CD14-positive monocyte (primary cell): ENCODE data around the gene TMEM19. TPM values are rescaled to one million over a fixed set of nuclear protein-coding genes. Genes with fewer than 3 reads are reported as not detected.

Experiments used
- DNase-seq, 3 donors: peaks; one replicate each; pipeline ENCODE4 v3.0.0-alpha.2; 2011 to 2022
- H2AFZ ChIP-seq: 2 replicates; pipeline ENCODE4 v1.6.0; 2012; ENCODE audit warnings: mild to moderate bottlenecking, low read depth, low read length, inconsistent platforms; ENCODE audit not compliant: insufficient read depth, poor library complexity, severe bottlenecking
- H3K27ac ChIP-seq, 2 donors: 1 replicate in 1 of 2; 2 replicates in 1 of 2; pipeline ENCODE4 v1.5.1; 2012 to 2013; ENCODE audit warnings: low read length in 2 of 2, control low read depth in 1 of 2, inconsistent platforms in 1 of 2, low read depth in 1 of 2, mild to moderate bottlenecking in 1 of 2
- H3K27me3 ChIP-seq, 2 donors: one replicate each; pipeline versions ENCODE4 v1.6.0 to v1.6.1; 2011 to 2013; ENCODE audit warnings: low read length in 2 of 2; ENCODE audit not compliant: control insufficient read depth in 2 of 2, insufficient read depth in 2 of 2
- H3K36me3 ChIP-seq, 2 donors: replicated peaks in 1 of 2; 1 replicate in 1 of 2; 2 replicates in 1 of 2; pipeline versions ENCODE4 v1.5.1 to v1.6.1; 2012 to 2013; ENCODE audit warnings: low read length in 2 of 2, control low read depth in 1 of 2, inconsistent platforms in 1 of 2, mild to moderate bottlenecking in 1 of 2; ENCODE audit not compliant: insufficient read depth in 2 of 2, control insufficient read depth in 1 of 2
- H3K4me1 ChIP-seq, 2 donors: 1 replicate in 1 of 2; 2 replicates in 1 of 2; pipeline versions ENCODE4 v1.5.1 to v1.6.1; 2012 to 2013; ENCODE audit warnings: low read length in 2 of 2, control low read depth in 1 of 2, inconsistent platforms in 1 of 2, mild to moderate bottlenecking in 1 of 2, moderate library complexity in 1 of 2; ENCODE audit not compliant: insufficient read depth in 2 of 2, control insufficient read depth in 1 of 2
- H3K4me2 ChIP-seq: replicated peaks from 2 replicates; pipeline ENCODE3; 2012; ENCODE audit warnings: low read length, moderate library complexity, mild to moderate bottlenecking; ENCODE audit not compliant: poor library complexity, severe bottlenecking; ENCODE audit errors: extremely low read depth
- H3K4me3 ChIP-seq, 3 experiments: fragments of 200-600 bp in 1 of 3; sonication (generic) in 1 of 3; replicated peaks in 1 of 3; 1 replicate in 2 of 3; 2 replicates in 1 of 3; pipeline ENCODE4 v1.5.1; 2011 to 2013; ENCODE audit warnings: low read length in 3 of 3, mild to moderate bottlenecking in 3 of 3, control low read depth in 2 of 3, low read depth in 2 of 3, inconsistent platforms in 1 of 3, moderate library complexity in 1 of 3
- H3K79me2 ChIP-seq: 2 replicates; pipeline ENCODE4 v1.6.0; 2012; ENCODE audit warnings: mild to moderate bottlenecking, control low read depth, inconsistent platforms, low read length, moderate library complexity; ENCODE audit not compliant: insufficient read depth
- H3K9ac ChIP-seq: 2 replicates; pipeline ENCODE4 v1.6.0; 2017; ENCODE audit warnings: low read length, mild to moderate bottlenecking; ENCODE audit not compliant: insufficient read depth, poor library complexity, severe bottlenecking
- H3K9me3 ChIP-seq, 2 donors: replicated peaks in 1 of 2; 1 replicate in 1 of 2; 2 replicates in 1 of 2; pipeline versions ENCODE4 v1.5.1 to v1.6.1; 2012 to 2013; ENCODE audit warnings: low read length in 2 of 2, control low read depth in 1 of 2; ENCODE audit not compliant: control insufficient read depth in 1 of 2, insufficient read depth in 1 of 2
- H4K20me1 ChIP-seq: 2 replicates; pipeline ENCODE4 v1.6.0; 2012; ENCODE audit warnings: mild to moderate bottlenecking, low read length, control low read depth, moderate library complexity; ENCODE audit not compliant: insufficient read depth
- H3K27ac Mint-ChIP-seq, 7 donors: one replicate each; pipeline ENCODE4 v1.8.0; 2020; ENCODE audit warnings: mild to moderate bottlenecking in 7 of 7, mixed read lengths in 7 of 7, moderate library complexity in 6 of 7, inconsistent platforms in 2 of 7
- H3K27me3 Mint-ChIP-seq, 3 donors: one replicate each; pipeline ENCODE4 v1.8.0; 2021 to 2022; ENCODE audit warnings: low read depth in 3 of 3, mild to moderate bottlenecking in 3 of 3, mixed read lengths in 3 of 3, moderate library complexity in 3 of 3, inconsistent platforms in 1 of 3
- H3K36me3 Mint-ChIP-seq, 2 donors: one replicate each; pipeline ENCODE4 v1.8.0; 2020; ENCODE audit warnings: mixed read lengths in 2 of 2, inconsistent platforms in 1 of 2, mild to moderate bottlenecking in 1 of 2
- H3K4me1 Mint-ChIP-seq: one replicate; pipeline ENCODE4 v1.8.0; 2020; ENCODE audit warnings: mild to moderate bottlenecking, mixed read lengths
- H3K4me3 Mint-ChIP-seq, 2 donors: one replicate each; pipeline ENCODE4 v1.8.0; 2020; ENCODE audit warnings: mild to moderate bottlenecking in 2 of 2, mixed read lengths in 2 of 2, moderate library complexity in 1 of 2
- H3K9me3 Mint-ChIP-seq, 7 donors: one replicate each; pipeline ENCODE4 v1.8.0; 2020 to 2022; ENCODE audit warnings: mixed read lengths in 7 of 7, mild to moderate bottlenecking in 6 of 7, moderate library complexity in 6 of 7, inconsistent platforms in 2 of 7
- CTCF ChIP-seq: fragments of 200-600 bp; IDR thresholded peaks from one replicate; pipeline ENCODE4 v1.8.0; 2022; ENCODE audit warnings: antibody characterized with exemption, mild to moderate bottlenecking
- WGBS: methylation state at CpG from one replicate; pipeline ENCODE4 v1.1.5; 2013; ENCODE audit warnings: missing lambda C conversion rate; ENCODE audit not compliant: insufficient coverage; 5-methylcytosine and 5-hydroxymethylcytosine counted together
- intact Hi-C, 2 donors: fragments of 100-400 bp; cut with micrococcal nuclease; formaldehyde crosslinking; loops; one replicate each; pipeline versions ENCODE4 v1.15.0 to v1.15.1; 2023
- polyA plus RNA-seq, 3 donors: library from polyadenylated mRNA; depleted of rRNA in 1 of 3; unstranded in 2 of 3; stranded (reverse) in 1 of 3; fragments of 300-500 nt in 2 of 3; fragments of >200 nt in 1 of 3; fragmentation: Illumina TruSeq in 2 of 3; gene quantifications; 1 replicate in 2 of 3; 2 replicates in 1 of 3; pipeline ENCODE4 v1.2.3, GENCODE V29; 2012 to 2021

Gene TMEM19
- polyA plus RNA-seq, 3 donors, result 9.1 to 39.7 (median 25.4) TPM

- H4K20me1 ChIP-seq, result no peaks in the 10 kb centered on the region
- Mint-ChIP-seq H3K9me3 (peaks cover 4 to 13% (median 9%) of the 10 kb centered on the region in 7 donors), H3K4me1 (no peaks in the 10 kb centered on the region), H3K36me3 (no peaks in the 10 kb centered on the region), H3K27ac (no peak overlapping the region), H3K27me3 (peaks cover 0 to 4% (median 0%) of the 10 kb centered on the region in 3 donors), H3K4me3 (no peak overlapping the region)
- no peak for DNase-seq
- no peak overlapping the region for H3K4me3 ChIP-seq
- H3K27me3 ChIP-seq, result no peaks in the 10 kb centered on the region
- no peak overlapping the region for H3K9ac ChIP-seq
- no peaks in the 10 kb centered on the region for H3K4me1 ChIP-seq
- H3K27ac ChIP-seq, result no peak overlapping the region
- no peaks in the 10 kb centered on the region for H3K36me3 ChIP-seq
- intact Hi-C loops, result no loop called here
- no peak overlapping the region for H2AFZ ChIP-seq
- TF ChIP-seq CTCF, result no peak
- peaks cover 2 to 3% of the 10 kb centered on the region in 2 donors for H3K9me3 ChIP-seq
- WGBS, result 100% methylated on average over 1 of the region's 5 CpGs
- H3K79me2 ChIP-seq, result no peaks in the 10 kb centered on the region
- H3K4me2 ChIP-seq, result no peak overlapping the region
Observed at GRCh38 chr12:71719647-71720370, 33.9 kb downstream of the TMEM19 start.

DNA sequence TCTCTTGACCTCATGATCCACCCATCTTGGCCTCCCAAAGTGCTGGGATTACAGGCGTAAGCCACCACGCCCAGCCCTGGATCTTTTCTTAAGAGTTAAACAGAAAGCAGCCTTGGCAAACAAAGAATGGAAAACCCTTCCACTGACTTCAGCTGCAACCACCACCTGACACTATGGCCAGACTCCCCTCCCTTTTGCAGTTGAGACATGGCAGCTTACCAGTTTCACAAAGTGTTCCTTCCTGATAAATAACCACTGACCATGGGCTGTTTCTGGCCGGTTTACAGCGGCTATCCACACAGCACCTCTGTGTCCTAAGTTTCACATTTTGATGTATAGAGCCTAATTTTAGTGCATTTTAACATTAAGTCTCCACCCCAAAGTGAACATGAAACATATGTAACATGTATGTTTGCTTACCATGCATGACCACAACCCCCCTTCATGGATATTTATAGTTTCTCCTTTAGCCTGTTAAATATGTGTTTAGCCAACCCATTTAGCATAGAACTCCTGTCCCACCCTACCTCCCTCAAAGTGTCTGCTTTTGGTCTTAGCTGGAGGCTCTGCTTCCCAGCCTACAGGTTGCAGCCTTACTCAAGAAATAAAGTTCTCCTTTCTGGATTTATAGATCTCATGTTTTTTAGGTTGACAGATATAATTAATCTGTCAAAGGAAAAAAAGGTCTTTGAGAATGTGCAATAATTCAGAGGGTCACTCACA is 36.1 kb downstream of the TMEM19 start:
- H3K27me3 Mint-ChIP-seq, result peaks cover 0 to 6% (median 3%) of the 10 kb centered on the region in 3 donors
- H3K27ac Mint-ChIP-seq, result no peak overlapping the region
- no peak for DNase-seq
- WGBS, result 90% methylated on average over 3 of the region's 4 CpGs
- Histone ChIP-seq H3K9ac (no peak overlapping the region), H3K9me3 (no peaks in the 10 kb centered on the region), H3K4me3 (no peak overlapping the region), H3K27me3 (no peaks in the 10 kb centered on the region), H3K79me2 (no peaks in the 10 kb centered on the region), H3K36me3 (no peaks in the 10 kb centered on the region), H3K4me1 (no peaks in the 10 kb centered on the region), H2AFZ (no peak overlapping the region), H4K20me1 (no peaks in the 10 kb centered on the region), H3K27ac (no peak overlapping the region), H3K4me2 (no peak overlapping the region)
- H3K4me3 Mint-ChIP-seq, result no peak overlapping the region
- intact Hi-C loops, result no loop called here
- H3K4me1 Mint-ChIP-seq, result no peaks in the 10 kb centered on the region
- no peaks in the 10 kb centered on the region for H3K36me3 Mint-ChIP-seq
- peaks cover 0 to 4% (median 0%) of the 10 kb centered on the region in 7 donors for H3K9me3 Mint-ChIP-seq
- no peak for TF ChIP-seq CTCF
